ENCODE measurements around the gene AKNA.

AKNA gene

DNA sequence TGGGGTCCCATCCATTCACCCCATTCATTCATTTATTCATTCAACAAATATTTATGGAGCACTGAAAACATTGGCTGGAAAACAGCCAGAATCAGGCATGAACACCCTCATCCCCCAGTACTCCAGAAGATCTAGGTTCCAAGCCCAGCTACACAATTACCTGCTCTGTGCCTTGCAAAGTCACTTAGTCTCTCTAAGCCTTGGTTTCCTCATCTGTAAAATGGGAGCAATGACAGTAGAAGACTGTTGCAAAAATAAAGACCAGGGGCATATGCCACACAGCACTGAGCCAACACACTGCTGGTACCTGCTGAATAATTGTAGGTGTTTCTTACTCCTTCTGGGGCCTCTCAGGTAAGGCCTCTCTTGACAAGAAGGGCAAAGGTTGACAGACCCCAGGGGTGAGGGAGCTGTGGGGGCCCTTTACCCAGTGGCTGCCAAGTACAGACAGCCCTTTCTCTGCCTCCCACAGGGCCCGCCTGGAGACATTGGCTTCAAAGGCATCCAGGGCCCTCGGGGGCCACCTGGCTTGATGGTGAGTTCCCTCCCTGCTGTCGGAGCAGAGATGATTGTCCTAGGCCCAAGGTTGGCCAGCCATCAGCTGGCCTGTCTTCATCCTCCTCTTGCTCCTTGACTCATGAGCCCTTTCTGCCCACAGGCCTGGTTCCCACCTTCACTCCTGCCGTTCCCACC is 87.5 kb downstream of the AKNA start:
- DNase-seq = no peak

DNA sequence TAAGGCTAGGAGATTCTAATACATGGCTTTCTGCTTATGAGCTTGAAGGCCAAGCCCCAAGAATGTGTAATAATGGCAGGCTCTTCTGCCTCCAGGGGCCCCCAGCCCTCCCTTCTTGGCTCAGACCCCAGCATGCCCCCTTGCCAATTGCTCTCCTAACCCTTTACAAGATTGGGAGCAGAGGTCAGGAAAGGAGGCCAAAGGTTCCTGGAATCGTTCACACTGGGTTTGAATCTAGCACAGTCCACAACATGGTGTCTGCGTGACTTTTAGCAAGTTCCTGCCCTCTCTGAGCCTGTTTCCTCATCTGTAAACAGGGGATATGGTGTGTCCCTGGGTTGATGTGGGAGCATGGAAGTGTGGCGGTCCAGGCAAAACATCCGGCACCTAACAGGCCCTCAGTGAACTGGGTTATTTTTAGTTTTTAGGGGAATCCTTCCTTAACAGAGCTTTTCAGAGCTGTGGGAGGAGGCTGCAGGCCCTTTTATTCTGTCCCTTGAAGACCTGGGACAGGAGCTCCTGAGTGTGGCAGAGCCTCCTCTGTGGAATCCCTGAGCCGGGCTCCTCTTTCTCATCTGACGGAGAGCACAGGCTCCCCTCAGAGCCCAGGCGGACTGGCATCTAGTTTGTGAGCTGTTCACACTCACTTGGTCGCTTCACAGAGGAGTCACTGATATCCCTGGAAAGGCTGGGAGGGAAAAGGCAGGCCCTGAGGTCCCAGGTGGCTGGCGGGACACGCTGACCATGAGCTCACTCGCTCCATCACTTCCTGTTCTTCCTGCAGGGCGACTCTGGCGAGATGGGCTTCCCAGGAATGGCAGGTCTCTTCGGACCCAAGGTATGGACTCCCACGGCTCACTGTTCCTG is 88.3 kb downstream of the AKNA start:
- no peak for DNase-seq

- DNase-seq = no peak
Measured at GRCh38 chr9:114296338-114296737, 91.4 kb downstream of the AKNA start.

- no peak for DNase-seq
Measured at GRCh38 chr9:114294664-114295063, 93.1 kb downstream of the AKNA start.

DNA sequence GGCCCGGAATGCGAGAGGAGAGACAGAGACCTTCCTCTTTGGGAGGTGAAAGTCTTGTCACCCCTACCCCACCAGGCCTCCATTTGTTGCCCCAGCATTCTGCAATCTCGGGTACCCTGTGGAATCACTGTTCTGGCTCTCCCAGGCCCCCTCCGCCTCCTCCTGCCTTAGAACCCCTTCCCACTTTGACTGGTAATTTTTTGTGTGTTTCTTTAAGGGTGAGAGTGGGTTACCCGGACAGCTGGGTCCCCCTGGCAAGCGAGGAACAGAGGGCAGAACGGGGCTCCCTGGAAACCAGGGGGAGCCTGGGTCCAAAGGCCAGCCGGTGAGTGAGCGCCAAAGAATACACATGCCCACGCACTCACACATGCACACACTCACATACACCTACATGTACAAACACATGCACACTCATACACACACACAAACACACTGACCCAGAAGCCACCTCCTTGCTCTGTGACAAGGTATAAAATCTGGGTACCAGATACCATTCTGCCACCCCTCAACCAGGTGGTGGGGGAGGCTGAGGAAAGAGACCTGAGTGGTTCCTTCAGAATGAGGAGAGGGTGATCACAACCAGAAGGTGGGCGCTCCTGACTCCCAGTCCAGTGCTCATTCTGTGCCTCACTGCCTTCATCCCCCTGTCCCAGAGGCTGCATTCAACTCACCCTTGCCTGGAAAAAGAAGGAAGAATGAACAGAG is 95.7 kb downstream of the AKNA start:
- DNase-seq = no peak

DNA sequence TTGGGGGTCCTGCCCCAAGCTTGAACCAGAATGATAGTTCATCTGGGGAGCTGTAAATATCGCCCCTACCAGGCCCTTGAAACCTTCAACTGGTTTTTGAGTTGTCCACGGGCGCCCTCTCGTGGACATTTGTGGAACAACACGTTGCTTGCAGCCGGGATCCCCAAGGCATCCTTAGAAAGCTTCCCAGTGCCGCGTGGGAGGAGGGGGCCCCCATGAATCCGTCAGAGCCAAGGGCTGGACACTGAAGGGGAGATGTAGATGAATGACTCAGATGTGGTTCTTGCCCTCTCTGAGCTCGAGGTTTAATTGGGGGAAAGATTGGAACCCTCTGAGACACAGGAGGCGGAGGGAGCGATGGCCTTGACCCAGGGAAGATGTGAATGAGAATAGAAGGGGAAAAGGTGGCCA is 96.7 kb downstream of the AKNA start:
- peak; percentile 42 for DNase-seq

DNA sequence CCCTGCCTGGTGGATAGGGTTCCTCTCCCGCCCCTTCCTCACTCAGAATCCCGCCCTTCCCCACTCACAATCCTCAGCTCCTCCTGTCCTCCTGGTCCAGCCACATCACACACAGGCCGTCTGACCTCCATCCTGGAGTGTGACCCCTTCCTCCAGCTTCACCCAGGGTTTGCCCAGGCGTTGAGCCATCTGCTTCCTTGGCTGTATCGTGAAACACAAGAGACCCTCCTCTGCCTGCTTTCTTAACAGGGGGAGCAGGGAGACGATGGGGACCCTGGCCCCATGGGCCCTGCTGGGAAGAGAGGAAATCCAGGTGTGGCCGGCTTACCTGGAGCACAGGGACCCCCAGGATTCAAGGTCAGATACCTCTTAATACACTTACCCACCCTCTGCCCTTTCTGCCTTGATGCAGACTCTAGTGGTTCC is 97.2 kb downstream of the AKNA start:
- DNase-seq = no peak

GRCh38 chr9:114289571-114290481 is 98.0 kb downstream of the AKNA start:
- DNase-seq = no peak

DNA sequence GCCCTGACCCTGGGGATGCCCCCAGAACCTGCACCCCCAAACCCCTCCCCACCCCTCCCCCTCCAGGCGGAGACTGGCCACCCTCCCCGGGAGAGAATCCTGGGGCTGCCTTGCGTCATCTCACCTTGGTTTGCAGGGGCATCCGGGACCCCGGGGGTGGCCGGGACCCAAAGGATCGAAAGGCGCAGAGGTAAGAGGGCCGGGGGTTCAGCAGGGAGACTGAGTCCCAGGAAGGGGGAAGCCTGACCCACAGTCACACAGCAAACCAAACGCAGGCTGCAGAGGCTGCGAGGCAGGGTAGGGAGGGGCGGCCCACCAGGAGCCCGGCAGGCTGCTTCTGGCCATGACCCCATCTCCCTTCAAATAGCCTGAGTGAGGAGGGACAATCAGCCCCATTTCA is 98.7 kb downstream of the AKNA start:
- no peak for DNase-seq

DNA sequence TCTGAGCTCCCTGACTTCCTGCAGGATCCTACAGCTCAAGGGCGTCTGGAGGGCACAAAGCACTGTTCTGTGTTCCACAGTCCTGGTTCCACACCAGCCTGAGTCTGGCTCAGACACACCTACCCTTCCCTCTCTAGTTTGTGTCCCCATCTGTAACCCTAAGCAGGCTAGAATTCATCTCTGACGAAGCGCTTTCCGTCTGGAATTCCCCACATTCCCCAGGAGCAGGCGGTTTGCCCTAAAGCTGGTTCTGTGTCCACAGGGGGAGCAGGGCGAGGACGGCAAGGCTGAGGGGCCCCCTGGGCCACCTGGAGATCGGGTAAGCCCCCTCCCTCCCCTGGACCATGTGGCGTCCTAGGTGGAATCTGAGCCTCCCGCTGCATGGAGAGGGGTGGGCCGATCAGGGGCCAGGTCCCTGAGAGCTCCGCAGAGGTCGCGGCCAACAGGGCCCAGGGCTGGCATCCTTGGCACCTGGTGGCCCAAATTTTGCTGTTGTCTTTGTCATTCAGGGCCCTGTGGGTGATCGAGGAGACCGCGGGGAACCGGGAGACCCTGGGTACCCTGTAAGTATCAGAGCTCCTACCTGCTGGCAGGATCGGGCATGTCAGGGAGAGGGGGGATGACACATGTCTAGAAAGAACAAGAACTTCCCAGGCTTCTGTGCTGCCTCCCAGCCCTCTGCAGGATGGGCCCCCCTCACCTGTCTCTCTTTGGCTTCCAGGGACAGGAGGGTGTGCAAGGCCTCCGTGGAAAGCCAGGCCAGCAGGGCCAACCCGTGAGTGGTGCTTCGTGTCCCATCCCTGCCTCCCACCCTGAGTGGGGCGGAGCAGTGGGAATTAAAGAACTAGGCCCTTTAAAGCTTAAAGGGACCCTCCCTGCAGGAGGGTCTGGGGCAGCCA is 99.3 kb downstream of the AKNA start:
- DNase-seq = no peak

DNA sequence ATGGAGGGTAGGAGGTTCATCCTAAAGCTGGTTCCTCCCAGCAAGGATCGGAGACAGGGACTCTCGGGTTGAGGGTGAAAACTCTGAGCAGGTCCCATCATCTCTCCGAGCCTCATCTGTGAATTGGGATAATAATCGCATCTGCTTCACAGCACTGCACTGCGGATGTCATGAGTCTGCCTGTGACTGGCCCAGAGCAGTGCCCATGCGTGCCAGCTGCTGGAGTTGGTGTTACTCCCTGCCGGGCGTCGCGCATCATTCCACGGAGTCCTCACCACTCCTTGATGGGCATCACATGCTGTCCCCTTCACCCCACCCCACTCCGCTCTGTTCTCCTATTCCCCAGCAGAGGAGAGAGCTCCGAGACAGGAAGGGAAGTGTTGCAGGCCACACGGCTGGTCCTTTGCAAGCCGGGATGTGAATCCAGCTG is 100.0 kb downstream of the AKNA start:
- DNase-seq = no peak

DNA sequence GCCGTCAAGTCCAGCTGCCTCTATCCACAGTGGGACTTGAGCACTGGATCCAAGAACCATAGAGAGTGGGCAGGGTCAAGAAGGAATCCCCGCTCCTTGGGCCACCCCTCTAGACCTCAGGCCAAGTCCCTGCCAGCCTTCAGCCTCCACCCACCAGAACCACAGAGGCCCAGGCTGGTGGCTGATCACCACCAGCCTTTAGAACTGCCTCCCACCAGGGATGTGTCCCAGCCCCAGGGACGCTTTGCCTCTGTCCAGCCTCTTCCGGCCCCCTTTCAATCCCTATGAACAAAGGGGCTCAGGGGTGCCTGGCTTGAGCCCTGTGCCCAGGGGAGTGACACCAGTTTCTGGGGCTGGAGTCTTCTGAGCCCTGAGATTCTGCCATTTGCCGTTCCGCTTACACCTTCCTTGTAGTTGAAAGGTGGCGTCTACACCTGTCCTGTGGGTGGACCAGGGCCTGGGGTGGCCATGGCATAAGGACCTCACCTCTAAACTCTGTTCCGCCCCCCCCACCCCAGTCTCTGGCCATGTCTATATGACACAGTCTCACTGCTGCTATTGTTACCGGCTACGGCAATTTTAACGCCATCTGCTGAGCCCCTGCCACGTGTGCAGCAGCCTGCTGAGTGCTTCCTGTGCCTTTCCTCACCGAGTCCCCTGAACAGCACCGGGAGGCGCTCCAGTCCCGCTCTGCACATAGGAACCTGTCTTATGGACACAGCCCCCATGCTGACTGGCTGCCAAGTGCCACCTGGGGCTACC is 100.6 kb downstream of the AKNA start:
- DNase-seq = no peak

DNA sequence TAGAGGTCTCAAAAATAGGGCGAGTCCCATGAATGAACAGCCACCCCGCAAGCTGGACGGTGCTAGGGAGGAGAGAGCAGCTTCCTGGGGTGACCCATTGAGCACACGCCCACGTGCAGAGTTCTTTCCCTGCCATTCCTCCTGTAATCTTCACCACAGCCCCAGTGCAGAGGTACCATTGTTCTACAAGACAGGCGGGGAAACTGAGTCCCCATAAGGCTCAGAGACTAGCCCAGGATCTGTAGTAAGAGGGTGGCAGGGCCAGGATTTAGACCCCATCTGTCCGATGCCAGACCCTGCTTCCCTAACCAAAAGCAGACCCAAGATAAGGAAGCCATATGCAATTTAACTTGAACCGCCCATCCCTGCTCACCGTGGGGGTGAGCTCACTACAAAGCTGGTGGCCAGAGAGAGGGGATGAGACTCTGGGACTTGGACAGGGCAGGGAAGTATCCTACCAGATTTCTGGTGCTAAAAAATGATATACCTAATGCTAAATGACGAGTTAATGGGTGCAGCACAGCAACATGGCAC is 101.6 kb downstream of the AKNA start:
- DNase-seq = no peak

- no peak for DNase-seq
Measured at GRCh38 chr9:114285166-114285867, 102.5 kb downstream of the AKNA start.

GRCh38 chr9:114284316-114285060 is 103.3 kb downstream of the AKNA start:
- no peak for DNase-seq

Data from stimulated activated naive CD4-positive, alpha-beta T cell treated with Interleukin-2 at 50 U/mL for 16 hours (primary cell).